Esophagus squamous epithelium (tissue), 5 donors: ENCODE results near the gene LAT. TPM values are rescaled to one million over a fixed set of nuclear protein-coding genes. Genes with fewer than 3 reads are reported as not detected.

Experiments
- DNase-seq: peaks from one replicate; lab custom pipeline; 2025; lab: John Stamatoyannopoulos, UW
- H3K27ac ChIP-seq, 4 donors: fragments of 200-600 bp; sonication (generic); one replicate each; pipeline ENCODE4 v1.5.1; 2016 to 2019; ENCODE audit warnings: mild to moderate bottlenecking in 1 of 4
- H3K27me3 ChIP-seq, 4 donors: fragments of 200-600 bp; sonication (generic); 1 replicate in 3 of 4; 2 replicates in 1 of 4; pipeline versions ENCODE4 v1.5.1 to v1.6.0; 2017 to 2021; ENCODE audit warnings: antibody characterized with exemption in 1 of 4
- H3K36me3 ChIP-seq, 3 donors: fragments of 200-600 bp; sonication (generic); one replicate each; pipeline ENCODE4 v1.5.1; 2016 to 2019
- H3K4me1 ChIP-seq, 3 donors: fragments of 200-600 bp; sonication (generic); one replicate each; pipeline ENCODE4 v1.5.1; 2017 to 2019
- H3K4me3 ChIP-seq, 4 donors: fragments of 200-600 bp; sonication (generic); 1 replicate in 3 of 4; 2 replicates in 1 of 4; pipeline ENCODE4 v1.5.1; 2016 to 2019; ENCODE audit warnings: mild to moderate bottlenecking in 2 of 4, moderate library complexity in 1 of 4
- H3K9me3 ChIP-seq, 3 donors: fragments of 200-600 bp; sonication (generic); one replicate each; pipeline ENCODE4 v1.5.1; 2016 to 2019
- POLR2A ChIP-seq, 4 donors: fragments of 450-650 bp; IDR thresholded peaks; one replicate each; pipeline ENCODE4 v1.6.1; 2017; ENCODE audit warnings: antibody characterized with exemption in 4 of 4, mild to moderate bottlenecking in 4 of 4, moderate library complexity in 3 of 4
- WGBS, 2 donors: methylation state at CpG; one replicate each; pipeline ENCODE4 v1.1.5; 2018; 5-methylcytosine and 5-hydroxymethylcytosine counted together
- intact Hi-C: fragments of 100-400 bp; cut with DNase I; formaldehyde crosslinking; loops from one replicate; pipeline ENCODE4 v1.15.0; 2022
- total RNA-seq, 4 donors: library from RNA; depleted of rRNA; stranded (reverse); fragments of >200 nt; gene quantifications; one replicate each; pipeline ENCODE4 v1.1.0, GENCODE V29; 2016
- TF ChIP-seq, protein P1 (sequence below), 6 experiments: fragments of 450-650 bp in 4 of 6; fragments of 200-600 bp in 2 of 6; sonication (generic) in 2 of 6; IDR thresholded peaks; one replicate each; pipeline ENCODE4 v1.5.1; 2016 to 2019; ENCODE audit warnings: antibody characterized with exemption in 6 of 6, mild to moderate bottlenecking in 4 of 6, moderate library complexity in 4 of 6
- donor health status: DM: yes; HTN: yes; CAD: no.

Gene LAT
- total RNA-seq, 4 donors from 2014 or later = 0.76 to 7.4 (median 2.5) TPM

GRCh38 chr16:29007730-29008593 is 23.1 kb downstream of the LAT start:
- Histone ChIP-seq H3K4me1 (peaks cover 0 to 5% (median 0%) of the 10 kb centered on the region in 3 donors), H3K9me3 (no peaks in the 10 kb centered on the region), H3K36me3 (no peaks in the 10 kb centered on the region), H3K27ac (peak overlapping the region in 1 of 4 donors; percentile 21), H3K27me3 (peaks cover 0 to 6% (median 0%) of the 10 kb centered on the region in 4 donors), H3K4me3 (no peak overlapping the region)
- intact Hi-C loops = no loop called here
- TF ChIP-seq, protein P1, sequence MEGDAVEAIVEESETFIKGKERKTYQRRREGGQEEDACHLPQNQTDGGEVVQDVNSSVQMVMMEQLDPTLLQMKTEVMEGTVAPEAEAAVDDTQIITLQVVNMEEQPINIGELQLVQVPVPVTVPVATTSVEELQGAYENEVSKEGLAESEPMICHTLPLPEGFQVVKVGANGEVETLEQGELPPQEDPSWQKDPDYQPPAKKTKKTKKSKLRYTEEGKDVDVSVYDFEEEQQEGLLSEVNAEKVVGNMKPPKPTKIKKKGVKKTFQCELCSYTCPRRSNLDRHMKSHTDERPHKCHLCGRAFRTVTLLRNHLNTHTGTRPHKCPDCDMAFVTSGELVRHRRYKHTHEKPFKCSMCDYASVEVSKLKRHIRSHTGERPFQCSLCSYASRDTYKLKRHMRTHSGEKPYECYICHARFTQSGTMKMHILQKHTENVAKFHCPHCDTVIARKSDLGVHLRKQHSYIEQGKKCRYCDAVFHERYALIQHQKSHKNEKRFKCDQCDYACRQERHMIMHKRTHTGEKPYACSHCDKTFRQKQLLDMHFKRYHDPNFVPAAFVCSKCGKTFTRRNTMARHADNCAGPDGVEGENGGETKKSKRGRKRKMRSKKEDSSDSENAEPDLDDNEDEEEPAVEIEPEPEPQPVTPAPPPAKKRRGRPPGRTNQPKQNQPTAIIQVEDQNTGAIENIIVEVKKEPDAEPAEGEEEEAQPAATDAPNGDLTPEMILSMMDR (IDR thresholded peaks at IDR 0.05) = no peak
- TF ChIP-seq POLR2A (IDR thresholded peaks at IDR 0.05) = no peak
- WGBS, 2 donors = 46 to 53% methylated on average over 4 to 5 of the region's 10 CpGs
- DNase-seq = no peak

GRCh38 chr16:29009050-29009837 is 24.4 kb downstream of the LAT start:
- Histone ChIP-seq H3K9me3 (no peaks in the 10 kb centered on the region), H3K4me1 (peaks cover 0 to 11% (median 6%) of the 10 kb centered on the region in 3 donors), H3K36me3 (no peaks in the 10 kb centered on the region), H3K4me3 (no peak overlapping the region), H3K27me3 (peaks cover 0 to 6% (median 0%) of the 10 kb centered on the region in 4 donors), H3K27ac (peak overlapping the region in 1 of 4 donors; percentile 52)
- no peak for TF ChIP-seq POLR2A (IDR thresholded peaks at IDR 0.05)
- TF ChIP-seq, protein P1 (IDR thresholded peaks at IDR 0.05) = no peak
- no peak for DNase-seq
- WGBS, 2 donors = 71 to 77% methylated on average over 10 to 11 of the region's 14 CpGs
- intact Hi-C loops = no loop called here

GRCh38 chr16:29009838-29010166 is 24.9 kb downstream of the LAT start:
- Histone ChIP-seq H3K27ac (no peak overlapping the region), H3K4me1 (peaks cover 0 to 11% (median 6%) of the 10 kb centered on the region in 3 donors), H3K9me3 (no peaks in the 10 kb centered on the region), H3K27me3 (peaks cover 0 to 6% (median 0%) of the 10 kb centered on the region in 4 donors), H3K4me3 (no peak overlapping the region), H3K36me3 (no peaks in the 10 kb centered on the region)
- intact Hi-C loops = no loop called here
- TF ChIP-seq, protein P1 (IDR thresholded peaks at IDR 0.05) = no peak
- no peak for TF ChIP-seq POLR2A (IDR thresholded peaks at IDR 0.05)
- WGBS, 2 donors = 80 to 88% methylated on average over 2 of the region's 2 CpGs
- no peak for DNase-seq

- TF ChIP-seq POLR2A (IDR thresholded peaks at IDR 0.05) = no peak
- TF ChIP-seq, protein P1 (IDR thresholded peaks at IDR 0.05) = no peak
- Histone ChIP-seq H3K4me1 (peaks cover 0 to 11% (median 6%) of the 10 kb centered on the region in 3 donors), H3K4me3 (no peak overlapping the region), H3K36me3 (no peaks in the 10 kb centered on the region), H3K27ac (no peak overlapping the region), H3K27me3 (peaks cover 0 to 6% (median 0%) of the 10 kb centered on the region in 4 donors), H3K9me3 (no peaks in the 10 kb centered on the region)
- no peak for DNase-seq
- intact Hi-C loops = no loop called here
- 63 to 81% methylated on average over 5 to 8 of the region's 8 CpGs for WGBS, 2 donors
These were observed 26.3 kb downstream of the LAT start for GRCh38 chr16:29011112-29011511.
